Measurements from ENCODE around the gene IMPDH1.

IMPDH1 gene

DNA sequence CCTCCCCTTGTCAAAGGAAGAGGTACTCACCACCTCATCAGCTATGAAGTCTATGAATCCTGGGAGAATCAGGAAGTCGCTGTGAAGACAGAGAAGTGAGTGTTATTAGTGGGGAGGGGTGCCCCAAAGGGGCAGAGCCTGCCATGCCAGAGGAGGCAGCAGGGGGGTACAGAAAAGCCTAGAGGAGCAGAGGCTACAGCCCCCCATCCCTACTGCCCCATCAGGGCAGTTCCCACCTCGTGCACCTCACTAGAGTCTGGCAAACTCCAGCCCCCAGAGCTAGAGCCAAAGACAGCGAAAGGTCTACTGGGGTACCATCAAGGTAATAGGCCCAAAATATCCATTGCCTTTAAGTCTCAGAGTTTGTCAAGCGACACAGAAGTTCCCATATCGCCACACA is 6.1 kb downstream of the IMPDH1 start:
- Histone ChIP-seq H3K9ac (ENCODE audit: low read depth, low read length) (no peak overlapping the region), H3K36me3 (ENCODE audit: insufficient read depth, low read length) (peaks cover 5% of the 10 kb centered on the region; the same call in 1 of the 2 replicates), H3K9me3 (ENCODE audit: insufficient read depth, low read depth, low read length) (no peaks in the 10 kb centered on the region), H3K27me3 (ENCODE audit: insufficient read depth, low read length) (peaks cover 49% of the 10 kb centered on the region), H3K4me1 (ENCODE audit: insufficient read depth, low read length) (peaks cover 27% of the 10 kb centered on the region; the same call in 1 of the 2 replicates), H3K4me3 (ENCODE audit: low read length) (no peak overlapping the region), H3K27ac (ENCODE audit: low read depth, low read length) (no peak overlapping the region)
- 92% methylated on average over 5 of the region's 5 CpGs for WGBS

GRCh38 chr7:128402356-128402755 is 7.4 kb downstream of the IMPDH1 start:
- Histone ChIP-seq H3K27ac (ENCODE audit: low read depth, low read length) (no peak overlapping the region), H3K27me3 (ENCODE audit: insufficient read depth, low read length) (peaks cover 36% of the 10 kb centered on the region), H3K36me3 (ENCODE audit: insufficient read depth, low read length) (peaks cover 5% of the 10 kb centered on the region; the same call in 1 of the 2 replicates), H3K9ac (ENCODE audit: low read depth, low read length) (no peak overlapping the region), H3K9me3 (ENCODE audit: insufficient read depth, low read depth, low read length) (no peaks in the 10 kb centered on the region), H3K4me1 (ENCODE audit: insufficient read depth, low read length) (peaks cover 17% of the 10 kb centered on the region; the same call in 1 of the 2 replicates), H3K4me3 (ENCODE audit: low read length) (no peak overlapping the region)
- WGBS, result 87% methylated on average over 2 of the region's 2 CpGs

DNA sequence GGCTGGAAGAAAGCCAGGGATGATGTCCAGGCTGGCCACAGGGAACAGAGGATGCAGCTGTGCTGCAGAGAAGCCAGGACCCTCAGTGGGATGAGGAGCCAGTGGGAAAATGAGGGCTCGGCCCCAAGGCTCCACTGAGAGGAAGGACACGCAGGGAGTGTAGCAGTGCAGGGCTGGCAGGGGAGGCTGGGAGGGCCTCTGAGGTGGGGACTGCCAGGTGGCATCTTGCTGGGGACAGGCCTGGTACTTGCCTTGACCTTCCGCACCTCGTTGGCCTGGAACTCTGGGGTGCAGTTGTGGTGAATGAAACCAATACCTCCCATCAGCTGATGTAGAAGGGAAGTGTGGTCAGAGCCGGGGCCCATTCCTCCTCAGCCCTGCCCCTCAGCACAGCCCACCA is 9.2 kb downstream of the IMPDH1 start:
- peaks cover 22% of the 10 kb centered on the region for H3K27me3 ChIP-seq (ENCODE audit: insufficient read depth, low read length)
- H3K27ac ChIP-seq (ENCODE audit: low read depth, low read length), result no peak overlapping the region
- H3K4me3 ChIP-seq (ENCODE audit: low read length), result no peak overlapping the region
- H3K9ac ChIP-seq (ENCODE audit: low read depth, low read length), result no peak overlapping the region
- H3K36me3 ChIP-seq (ENCODE audit: insufficient read depth, low read length), result peaks cover 8% of the 10 kb centered on the region; the same call in 1 of the 2 replicates
- 89% methylated on average over 4 of the region's 5 CpGs for WGBS
- H3K4me1 ChIP-seq (ENCODE audit: insufficient read depth, low read length), result peaks cover 14% of the 10 kb centered on the region; the same call in 1 of the 2 replicates
- H3K9me3 ChIP-seq (ENCODE audit: insufficient read depth, low read depth, low read length), result no peaks in the 10 kb centered on the region

GRCh38 chr7:128399991-128400390 is 9.8 kb downstream of the IMPDH1 start:
- Histone ChIP-seq H3K27ac (ENCODE audit: low read depth, low read length) (no peak overlapping the region), H3K4me1 (ENCODE audit: insufficient read depth, low read length) (peaks cover 12% of the 10 kb centered on the region; the same call in 1 of the 2 replicates), H3K27me3 (ENCODE audit: insufficient read depth, low read length) (peaks cover 16% of the 10 kb centered on the region), H3K4me3 (ENCODE audit: low read length) (no peak overlapping the region), H3K36me3 (ENCODE audit: insufficient read depth, low read length) (peaks cover 8% of the 10 kb centered on the region; the same call in 1 of the 2 replicates), H3K9ac (ENCODE audit: low read depth, low read length) (no peak overlapping the region), H3K9me3 (ENCODE audit: insufficient read depth, low read depth, low read length) (no peaks in the 10 kb centered on the region)
- 95% methylated on average over 7 of the region's 7 CpGs for WGBS

DNA sequence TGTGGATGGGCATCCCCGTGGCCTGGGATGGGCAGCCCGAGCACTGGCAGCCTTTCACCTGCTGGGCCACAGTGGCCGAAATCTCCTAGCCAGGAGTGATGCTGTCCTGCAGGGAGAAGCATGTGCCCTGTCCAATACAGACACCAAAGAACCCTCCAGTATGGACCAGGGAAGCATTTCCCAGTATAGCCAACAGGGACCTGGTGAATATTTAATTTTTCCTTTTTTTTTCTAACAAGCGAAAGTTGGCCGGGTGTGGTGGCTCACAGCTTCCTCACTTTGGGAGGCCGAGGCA is 11.0 kb downstream of the IMPDH1 start:
- Histone ChIP-seq H3K36me3 (ENCODE audit: insufficient read depth, low read length) (peaks cover 8% of the 10 kb centered on the region; the same call in 1 of the 2 replicates), H3K4me3 (ENCODE audit: low read length) (no peak overlapping the region), H3K4me1 (ENCODE audit: insufficient read depth, low read length) (peaks cover under 1% of the 10 kb centered on the region; the same call in 1 of the 2 replicates), H3K27ac (ENCODE audit: low read depth, low read length) (no peak overlapping the region), H3K9ac (ENCODE audit: low read depth, low read length) (no peak overlapping the region), H3K27me3 (ENCODE audit: insufficient read depth, low read length) (peaks cover 4% of the 10 kb centered on the region; the same call in 1 of the 2 replicates), H3K9me3 (ENCODE audit: insufficient read depth, low read depth, low read length) (no peaks in the 10 kb centered on the region)
- WGBS, result 61% methylated on average over 6 of the region's 6 CpGs

DNA sequence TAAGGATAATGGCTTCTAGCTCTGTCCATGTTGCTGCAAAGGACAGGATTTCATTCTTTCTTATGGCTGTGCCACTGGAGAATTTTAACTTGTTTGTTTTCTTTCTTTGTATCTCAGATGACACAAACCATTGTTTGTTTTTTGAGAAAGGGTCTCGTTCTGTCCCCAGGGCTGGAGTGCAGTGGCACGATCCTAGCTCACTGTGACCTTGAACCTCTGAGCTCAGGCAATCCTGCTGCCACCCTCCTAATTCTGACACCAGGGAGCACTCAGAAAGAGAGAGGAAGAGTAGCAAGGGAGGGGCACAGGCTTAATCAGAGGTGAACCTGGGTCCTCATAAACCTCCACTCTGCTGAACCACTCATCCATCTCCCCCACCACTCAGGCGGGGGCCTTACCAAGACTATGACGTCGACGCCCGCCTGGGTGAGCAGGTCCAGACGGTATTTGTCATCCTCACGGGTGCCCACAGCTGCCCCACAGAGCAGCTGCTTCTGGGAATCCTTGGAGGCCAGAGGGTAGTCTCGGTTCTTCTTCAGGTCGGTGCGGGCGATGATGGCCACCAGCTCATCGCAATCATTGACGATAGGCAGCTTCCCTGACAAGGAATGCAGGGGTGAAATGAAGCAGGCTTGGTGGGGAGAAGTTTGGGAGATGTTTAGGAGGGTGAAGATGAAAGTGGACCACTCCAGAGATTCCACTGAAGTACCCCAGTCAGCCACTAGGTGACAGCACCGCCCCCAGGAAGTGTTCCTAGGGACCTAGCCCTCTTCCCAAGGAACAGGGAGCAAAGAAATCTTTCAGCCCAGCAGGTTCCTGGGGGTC is 11.6 kb downstream of the IMPDH1 start:
- Histone ChIP-seq H3K9ac (ENCODE audit: low read depth, low read length) (no peak overlapping the region), H3K36me3 (ENCODE audit: insufficient read depth, low read length) (peaks cover 8% of the 10 kb centered on the region; the same call in 1 of the 2 replicates), H3K9me3 (ENCODE audit: insufficient read depth, low read depth, low read length) (no peaks in the 10 kb centered on the region), H3K27me3 (ENCODE audit: insufficient read depth, low read length) (no peaks in the 10 kb centered on the region), H3K4me3 (ENCODE audit: low read length) (no peak overlapping the region), H3K27ac (ENCODE audit: low read depth, low read length) (no peak overlapping the region), H3K4me1 (ENCODE audit: insufficient read depth, low read length) (no peaks in the 10 kb centered on the region)
- 79% methylated on average over 16 of the region's 16 CpGs for WGBS

DNA sequence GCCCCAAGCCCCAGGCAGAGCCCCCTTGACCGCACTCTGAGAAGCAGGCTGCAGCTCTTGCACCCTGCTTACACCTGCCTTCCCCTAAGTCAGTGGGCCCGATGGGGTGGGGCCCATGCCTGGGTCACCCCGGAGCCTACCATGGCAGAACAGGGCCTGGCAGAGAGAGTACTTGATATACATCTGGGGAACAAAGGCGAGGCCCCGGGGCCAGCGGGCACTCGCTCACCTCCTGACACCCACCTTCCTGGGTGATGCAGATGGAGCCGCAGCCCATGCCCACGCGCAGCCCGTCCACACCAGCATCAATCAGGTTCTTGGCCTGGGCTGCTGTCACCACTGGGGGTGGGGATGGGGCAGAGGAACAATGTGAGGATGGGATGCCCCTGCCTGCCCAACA is 13.4 kb downstream of the IMPDH1 start:
- Histone ChIP-seq H3K27ac (ENCODE audit: low read depth, low read length) (no peak overlapping the region), H3K4me3 (ENCODE audit: low read length) (no peak overlapping the region), H3K36me3 (ENCODE audit: insufficient read depth, low read length) (peaks cover 8% of the 10 kb centered on the region; the same call in 1 of the 2 replicates), H3K27me3 (ENCODE audit: insufficient read depth, low read length) (no peaks in the 10 kb centered on the region), H3K4me1 (ENCODE audit: insufficient read depth, low read length) (no peaks in the 10 kb centered on the region), H3K9me3 (ENCODE audit: insufficient read depth, low read depth, low read length) (no peaks in the 10 kb centered on the region), H3K9ac (ENCODE audit: low read depth, low read length) (no peak overlapping the region)
- 97% methylated on average over 11 of the region's 11 CpGs for WGBS

- peaks cover 8% of the 10 kb centered on the region; the same call in 1 of the 2 replicates for H3K36me3 ChIP-seq (ENCODE audit: insufficient read depth, low read length)
- H3K9ac ChIP-seq (ENCODE audit: low read depth, low read length), result no peak overlapping the region
- H3K4me3 ChIP-seq (ENCODE audit: low read length), result no peak overlapping the region
- no peaks in the 10 kb centered on the region for H3K27me3 ChIP-seq (ENCODE audit: insufficient read depth, low read length)
- no peaks in the 10 kb centered on the region for H3K9me3 ChIP-seq (ENCODE audit: insufficient read depth, low read depth, low read length)
- H3K27ac ChIP-seq (ENCODE audit: low read depth, low read length), result no peak overlapping the region
- 85% methylated on average over 3 of the region's 3 CpGs for WGBS
- no peaks in the 10 kb centered on the region for H3K4me1 ChIP-seq (ENCODE audit: insufficient read depth, low read length)
Observed at GRCh38 chr7:128395748-128396147, 14.0 kb downstream of the IMPDH1 start.

DNA sequence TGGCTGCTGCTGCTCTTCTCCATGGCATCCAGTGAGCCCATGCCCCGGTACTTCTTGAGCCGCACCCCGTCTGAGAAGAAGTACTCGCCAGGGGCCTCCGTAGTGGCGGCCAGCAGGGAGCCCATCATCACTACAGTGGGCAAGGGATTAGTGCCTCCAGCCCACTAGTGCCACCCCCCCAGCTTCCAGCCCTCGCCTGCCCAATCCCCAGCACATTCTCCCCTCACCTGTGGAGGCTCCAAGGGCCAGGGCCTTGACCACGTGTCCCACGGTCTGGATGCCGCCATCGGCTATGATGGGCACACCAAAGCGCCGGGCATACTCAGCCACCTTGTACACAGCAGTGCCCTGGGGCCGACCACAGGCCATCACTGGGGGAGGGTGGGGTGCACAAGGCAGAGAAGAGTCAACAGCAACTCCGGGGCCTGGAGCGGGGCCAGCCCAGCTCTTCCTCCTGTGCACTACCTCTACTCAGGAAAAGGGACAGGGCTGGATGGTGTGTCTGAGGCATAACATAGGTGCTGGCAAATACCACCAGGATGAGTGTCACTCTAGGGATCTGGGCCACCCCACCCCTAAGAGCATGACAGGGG is 14.8 kb downstream of the IMPDH1 start:
- Histone ChIP-seq H3K9ac (ENCODE audit: low read depth, low read length) (no peak overlapping the region), H3K36me3 (ENCODE audit: insufficient read depth, low read length) (peaks cover 7% of the 10 kb centered on the region; the same call in 1 of the 2 replicates), H3K27me3 (ENCODE audit: insufficient read depth, low read length) (no peaks in the 10 kb centered on the region), H3K4me3 (ENCODE audit: low read length) (no peak overlapping the region), H3K4me1 (ENCODE audit: insufficient read depth, low read length) (no peaks in the 10 kb centered on the region), H3K9me3 (ENCODE audit: insufficient read depth, low read depth, low read length) (no peaks in the 10 kb centered on the region), H3K27ac (ENCODE audit: low read depth, low read length) (no peak overlapping the region)
- 93% methylated on average over 15 of the region's 16 CpGs for WGBS

GRCh38 chr7:128393526-128394330 is 16.1 kb downstream of the IMPDH1 start:
- WGBS, result 95% methylated on average over 22 of the region's 23 CpGs
- no peak overlapping the region for H3K27ac ChIP-seq (ENCODE audit: low read depth, low read length)
- H3K9ac ChIP-seq (ENCODE audit: low read depth, low read length), result no peak overlapping the region
- 0 out of 2 replicates have a peak, but pooled peaks cover 3% of the 10 kb centered on the region for H3K27me3 ChIP-seq (ENCODE audit: insufficient read depth, low read length)
- H3K4me3 ChIP-seq (ENCODE audit: low read length), result no peak overlapping the region
- no peaks in the 10 kb centered on the region for H3K9me3 ChIP-seq (ENCODE audit: insufficient read depth, low read depth, low read length)
- H3K36me3 ChIP-seq (ENCODE audit: insufficient read depth, low read length), result peaks cover 3% of the 10 kb centered on the region; the same call in 1 of the 2 replicates
- 0 out of 2 replicates have a peak, but pooled peaks cover 5% of the 10 kb centered on the region for H3K4me1 ChIP-seq (ENCODE audit: insufficient read depth, low read length)
